H9 (cell line): ENCODE results near the gene KIAA1586. TPM values are rescaled to one million over a fixed set of nuclear protein-coding genes. Genes with fewer than 3 reads are reported as not detected.

Experiments used
- DNase-seq: peaks from one replicate; pipeline ENCODE4 v3.0.0-alpha.2; 2017
- H2AFZ ChIP-seq: one replicate; pipeline ENCODE4 v1.6.1; 2013; ENCODE audit warnings: mild to moderate bottlenecking, low read length, control low read depth, moderate library complexity
- H2AK5ac ChIP-seq: 2 replicates; pipeline ENCODE4 v1.6.1; 2013; ENCODE audit warnings: low read length, control low read depth, mixed read lengths; ENCODE audit not compliant: insufficient read length
- H2BK120ac ChIP-seq: one replicate; pipeline ENCODE4 v1.6.1; 2013; ENCODE audit warnings: low read depth, mild to moderate bottlenecking, low read length, control low read depth, inconsistent platforms; ENCODE audit not compliant: poor library complexity, severe bottlenecking
- H2BK12ac ChIP-seq: 2 replicates; pipeline ENCODE4 v1.6.1; 2013; ENCODE audit warnings: low read length, control low read depth, mixed read lengths, low read depth; ENCODE audit not compliant: insufficient read length
- H2BK15ac ChIP-seq: 2 replicates; pipeline ENCODE4 v1.6.1; 2013; ENCODE audit warnings: low read depth, low read length, control low read depth
- H2BK20ac ChIP-seq: one replicate; pipeline ENCODE4 v1.6.1; 2013; ENCODE audit warnings: low read depth, mild to moderate bottlenecking, low read length, control low read depth, inconsistent platforms; ENCODE audit not compliant: poor library complexity, severe bottlenecking
- H2BK5ac ChIP-seq: 2 replicates; pipeline ENCODE4 v1.6.1; 2013; ENCODE audit warnings: low read length, control low read depth, mixed read lengths; ENCODE audit not compliant: insufficient read length
- H3K14ac ChIP-seq: 2 replicates; pipeline ENCODE4 v1.6.1; 2013; ENCODE audit warnings: low read length, control low read depth; ENCODE audit not compliant: insufficient read depth
- H3K18ac ChIP-seq: 2 replicates; pipeline ENCODE4 v1.6.1; 2013; ENCODE audit warnings: low read depth, mild to moderate bottlenecking, mixed read lengths, low read length, control low read depth; ENCODE audit not compliant: insufficient read length
- H3K23ac ChIP-seq: 2 replicates; pipeline ENCODE4 v1.6.1; 2013; ENCODE audit warnings: low read length, control low read depth, mixed read lengths, low read depth; ENCODE audit not compliant: insufficient read length
- H3K23me2 ChIP-seq: 2 replicates; pipeline ENCODE4 v1.6.1; 2013; ENCODE audit warnings: low read depth, mild to moderate bottlenecking, mixed read lengths, low read length, control low read depth; ENCODE audit not compliant: insufficient read length, poor library complexity, severe bottlenecking
- H3K27ac ChIP-seq: 2 replicates; pipeline ENCODE4 v1.5.1; 2013; ENCODE audit warnings: low read length, control low read depth, mixed read lengths, low read depth; ENCODE audit not compliant: insufficient read length
- H3K27me3 ChIP-seq: 2 replicates; pipeline ENCODE4 v1.6.1; 2013; ENCODE audit warnings: low read length, control low read depth, inconsistent platforms; ENCODE audit not compliant: insufficient read depth
- H3K4ac ChIP-seq: 2 replicates; pipeline ENCODE4 v1.6.1; 2013; ENCODE audit warnings: low read depth, mild to moderate bottlenecking, control low read depth, inconsistent platforms, low read length, moderate library complexity
- H3K4me1 ChIP-seq: 2 replicates; pipeline ENCODE4 v1.6.1; 2013; ENCODE audit warnings: low read length, control low read depth, inconsistent platforms; ENCODE audit not compliant: insufficient read depth
- H3K4me2 ChIP-seq: 2 replicates; pipeline ENCODE4 v1.6.1; 2013; ENCODE audit warnings: low read length, control low read depth, mixed read lengths; ENCODE audit not compliant: insufficient read length, insufficient read depth
- H3K56ac ChIP-seq: 2 replicates; pipeline ENCODE4 v1.6.1; 2013; ENCODE audit warnings: low read depth, mild to moderate bottlenecking, mixed read lengths, low read length, control low read depth; ENCODE audit not compliant: insufficient read length
- H3K79me1 ChIP-seq: 2 replicates; pipeline ENCODE4 v1.6.1; 2013; ENCODE audit warnings: low read depth, mild to moderate bottlenecking, moderate library complexity, low read length, control low read depth, inconsistent platforms; ENCODE audit not compliant: insufficient read depth, poor library complexity, severe bottlenecking
- H3K79me2 ChIP-seq: 2 replicates; pipeline ENCODE4 v1.6.1; 2013; ENCODE audit warnings: low read length, control low read depth, inconsistent platforms; ENCODE audit not compliant: insufficient read depth
- H3K9ac ChIP-seq: 2 replicates; pipeline ENCODE4 v1.6.1; 2013; ENCODE audit warnings: low read length, control low read depth, mixed read lengths; ENCODE audit not compliant: insufficient read length; ENCODE audit errors: extremely low read depth
- H3K9me3 ChIP-seq: one replicate; pipeline ENCODE4 v1.6.1; 2013; ENCODE audit warnings: low read depth, low read length, inconsistent platforms; ENCODE audit not compliant: control insufficient read depth
- H3T11ph ChIP-seq: one replicate; pipeline ENCODE4 v1.6.1; 2013; ENCODE audit warnings: mild to moderate bottlenecking, low read length, control low read depth, inconsistent platforms
- H4K20me1 ChIP-seq: one replicate; pipeline ENCODE4 v1.6.1; 2013; ENCODE audit not compliant: control insufficient read depth, insufficient read length, insufficient read depth
- H4K5ac ChIP-seq: 2 replicates; pipeline ENCODE4 v1.6.1; 2013; ENCODE audit warnings: low read depth, mild to moderate bottlenecking, mixed read lengths, low read length, control low read depth; ENCODE audit not compliant: insufficient read length
- H4K8ac ChIP-seq: replicated peaks from 2 replicates; pipeline ENCODE4 v1.6.1; 2013; ENCODE audit warnings: low read length, control low read depth, mixed read lengths, low read depth; ENCODE audit not compliant: insufficient read length
- H4K91ac ChIP-seq: 2 replicates; pipeline ENCODE4 v1.6.1; 2013; ENCODE audit warnings: low read depth, mild to moderate bottlenecking, moderate library complexity, mixed read lengths, low read length, control low read depth; ENCODE audit not compliant: insufficient read length
- H3K27ac Mint-ChIP-seq, 3 experiments: 2 replicates in 2 of 3; 3 replicates in 1 of 3; pipeline ENCODE4 v1.8.0; 2020 to 2021; ENCODE audit warnings: mixed read lengths in 3 of 3, mild to moderate bottlenecking in 1 of 3, moderate library complexity in 1 of 3
- H3K27me3 Mint-ChIP-seq: 2 replicates; pipeline ENCODE4 v1.8.0; 2021; ENCODE audit warnings: low read depth, mild to moderate bottlenecking, moderate library complexity, mixed read lengths
- H3K36me3 Mint-ChIP-seq, 3 experiments: 2 replicates in 2 of 3; 3 replicates in 1 of 3; pipeline ENCODE4 v1.8.0; 2020 to 2021; ENCODE audit warnings: low read depth in 3 of 3, mixed read lengths in 3 of 3; ENCODE audit not compliant: insufficient read depth in 1 of 3
- H3K4me1 Mint-ChIP-seq, 2 experiments: 2 replicates each; pipeline ENCODE4 v1.8.0; 2020; ENCODE audit warnings: mixed read lengths in 2 of 2
- H3K4me3 Mint-ChIP-seq, 2 experiments: 2 replicates in 1 of 2; 3 replicates in 1 of 2; pipeline ENCODE4 v1.8.0; 2020 to 2021; ENCODE audit warnings: mild to moderate bottlenecking in 2 of 2, mixed read lengths in 2 of 2, moderate library complexity in 1 of 2
- H3K9me3 Mint-ChIP-seq, 2 experiments: 2 replicates in 1 of 2; 3 replicates in 1 of 2; pipeline ENCODE4 v1.8.0; 2020; ENCODE audit warnings: mild to moderate bottlenecking in 2 of 2, mixed read lengths in 2 of 2, moderate library complexity in 1 of 2
- WGBS: extraction: QIAGEN DNeasy Blood & Tissue Kit; methylation state at CpG from one replicate; pipeline ENCODE4 v1.1.7; 2013; ENCODE audit warnings: missing lambda C conversion rate, low lambda C conversion rate, mixed read lengths; ENCODE audit not compliant: insufficient read length; ENCODE audit errors: extremely low coverage; 5-methylcytosine and 5-hydroxymethylcytosine counted together
- total RNA-seq: library from RNA; stranded (reverse); gene quantifications from 2 replicates; pipeline ENCODE4 v1.2.1, GENCODE V29; 2021
- TF ChIP-seq, protein P1 (sequence below): fragments of 200-600 bp; sonication (generic); conservative IDR thresholded peaks from 3 replicates; pipeline ENCODE4 v1.8.0; 2021; ENCODE audit warnings: antibody characterized with exemption, mild to moderate bottlenecking

KIAA1586 gene
- total RNA-seq, 1 experiment from 2014 or later: 33.3 TPM

DNA sequence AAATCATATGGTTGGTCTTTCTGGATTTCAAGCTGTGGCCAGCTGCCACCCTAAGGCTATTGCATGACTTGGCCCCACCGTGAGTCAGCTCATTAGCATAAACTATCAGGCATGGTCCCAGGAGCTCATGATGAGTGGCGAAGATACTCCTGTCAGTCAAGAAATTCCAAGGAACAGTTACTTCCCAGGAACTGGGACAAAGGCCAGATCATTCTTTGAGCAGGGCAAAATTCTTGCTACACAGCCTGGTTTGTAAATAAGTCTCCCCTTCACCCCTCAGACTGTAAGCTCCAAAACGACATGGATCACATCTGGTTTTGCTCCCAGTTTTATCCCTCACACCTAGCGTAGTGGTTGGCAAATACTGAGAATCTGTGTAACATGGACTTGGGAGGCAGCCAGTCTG lies 33.0 kb upstream of the KIAA1586 start:
- no peak overlapping the region for H2BK20ac ChIP-seq
- no peak overlapping the region for H2BK5ac ChIP-seq
- no peak overlapping the region for H3K56ac ChIP-seq
- H4K8ac ChIP-seq: no peak overlapping the region
- no peak overlapping the region for H3K4ac ChIP-seq
- no peak overlapping the region for H3K23ac ChIP-seq
- H3K4me1 ChIP-seq: no peaks in the 10 kb centered on the region
- no peak overlapping the region for H4K5ac ChIP-seq
- no peak overlapping the region for H3K4me3 Mint-ChIP-seq
- no peak overlapping the region for H2BK120ac ChIP-seq
- no peaks in the 10 kb centered on the region for H3K79me1 ChIP-seq
- no peak overlapping the region for H3K9ac ChIP-seq
- H3K27me3 Mint-ChIP-seq: no peaks in the 10 kb centered on the region
- H2BK15ac ChIP-seq: no peak overlapping the region
- TF ChIP-seq, protein P1, sequence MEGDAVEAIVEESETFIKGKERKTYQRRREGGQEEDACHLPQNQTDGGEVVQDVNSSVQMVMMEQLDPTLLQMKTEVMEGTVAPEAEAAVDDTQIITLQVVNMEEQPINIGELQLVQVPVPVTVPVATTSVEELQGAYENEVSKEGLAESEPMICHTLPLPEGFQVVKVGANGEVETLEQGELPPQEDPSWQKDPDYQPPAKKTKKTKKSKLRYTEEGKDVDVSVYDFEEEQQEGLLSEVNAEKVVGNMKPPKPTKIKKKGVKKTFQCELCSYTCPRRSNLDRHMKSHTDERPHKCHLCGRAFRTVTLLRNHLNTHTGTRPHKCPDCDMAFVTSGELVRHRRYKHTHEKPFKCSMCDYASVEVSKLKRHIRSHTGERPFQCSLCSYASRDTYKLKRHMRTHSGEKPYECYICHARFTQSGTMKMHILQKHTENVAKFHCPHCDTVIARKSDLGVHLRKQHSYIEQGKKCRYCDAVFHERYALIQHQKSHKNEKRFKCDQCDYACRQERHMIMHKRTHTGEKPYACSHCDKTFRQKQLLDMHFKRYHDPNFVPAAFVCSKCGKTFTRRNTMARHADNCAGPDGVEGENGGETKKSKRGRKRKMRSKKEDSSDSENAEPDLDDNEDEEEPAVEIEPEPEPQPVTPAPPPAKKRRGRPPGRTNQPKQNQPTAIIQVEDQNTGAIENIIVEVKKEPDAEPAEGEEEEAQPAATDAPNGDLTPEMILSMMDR: no peak
- H3K27ac Mint-ChIP-seq: no peak overlapping the region
- H3T11ph ChIP-seq: no peak overlapping the region
- H3K4me1 Mint-ChIP-seq: peaks cover 2 to 7% of the 10 kb centered on the region in 2 experiments; a peak in 2 of 4 replicates
- no peak overlapping the region for H2AFZ ChIP-seq
- H3K4me2 ChIP-seq: no peak overlapping the region
- no peak overlapping the region for H3K18ac ChIP-seq
- no peak for DNase-seq
- no peak overlapping the region for H2BK12ac ChIP-seq
- no peaks in the 10 kb centered on the region for H3K79me2 ChIP-seq
- no peak overlapping the region for H3K27ac ChIP-seq
- H3K9me3 ChIP-seq: no peaks in the 10 kb centered on the region
- H4K20me1 ChIP-seq: no peaks in the 10 kb centered on the region
- no CpG with 5 or more reads among the region's 4 CpGs for WGBS
- no peaks in the 10 kb centered on the region for H3K36me3 Mint-ChIP-seq
- no peaks in the 10 kb centered on the region; a peak in 1 of 5 replicates for H3K9me3 Mint-ChIP-seq
- H4K91ac ChIP-seq: no peak overlapping the region
- H2AK5ac ChIP-seq: no peak overlapping the region
- H3K23me2 ChIP-seq: no peaks in the 10 kb centered on the region
- no peak overlapping the region for H3K14ac ChIP-seq
- H3K27me3 ChIP-seq: no peaks in the 10 kb centered on the region
